Kidney (tissue), 14 donors: ENCODE data around the gene UCK2. TPM values are rescaled to one million over a fixed set of nuclear protein-coding genes. Genes with fewer than 3 reads are reported as not detected.

Experiments
- DNase-seq, 5 donors: peaks; one replicate each; pipeline ENCODE4 v3.0.0-alpha.2; 2013 to 2020
- FAIRE-seq: peaks from 2 replicates; lab custom pipeline; 2012; peaks lifted over from hg19 to GRCh38; lab: Jason Lieb, UNC
- H3K27ac ChIP-seq, 2 donors: one replicate each; pipeline ENCODE4 v1.7.0; 2013; ENCODE audit warnings: low read depth in 2 of 2, low read length in 2 of 2, inconsistent platforms in 1 of 2
- H3K27me3 ChIP-seq: one replicate; pipeline ENCODE4 v1.7.1; 2013; ENCODE audit warnings: low read length, inconsistent platforms; ENCODE audit not compliant: control insufficient read depth, insufficient read depth
- H3K36me3 ChIP-seq, 3 donors: one replicate each; pipeline versions ENCODE4 v1.7.0 to v1.7.1; 2013; ENCODE audit warnings: low read length in 3 of 3, control low read depth in 1 of 3, inconsistent platforms in 1 of 3; ENCODE audit not compliant: insufficient read depth in 3 of 3, control insufficient read depth in 2 of 3
- H3K4me1 ChIP-seq, 3 donors: one replicate each; pipeline versions ENCODE4 v1.7.0 to v1.7.1; 2013; ENCODE audit warnings: low read length in 3 of 3, inconsistent platforms in 1 of 3, low read depth in 1 of 3; ENCODE audit not compliant: control insufficient read depth in 2 of 3, insufficient read depth in 2 of 3
- H3K4me3 ChIP-seq, 3 donors: one replicate each; pipeline versions ENCODE4 v1.7.0 to v1.8.1; 2013; ENCODE audit warnings: low read length in 3 of 3, control low read depth in 1 of 3, inconsistent platforms in 1 of 3
- H3K9ac ChIP-seq, 3 donors: one replicate each; pipeline versions ENCODE4 v1.7.0 to v1.7.1; 2013; ENCODE audit warnings: low read length in 3 of 3, control low read depth in 1 of 3, inconsistent platforms in 1 of 3
- H3K9me3 ChIP-seq, 3 donors: one replicate each; pipeline versions ENCODE4 v1.7.0 to v1.7.1; 2013; ENCODE audit warnings: low read length in 3 of 3, control low read depth in 1 of 3, inconsistent platforms in 1 of 3; ENCODE audit not compliant: control insufficient read depth in 2 of 3, insufficient read depth in 1 of 3
- CTCF ChIP-seq: IDR thresholded peaks from 3 replicates; pipeline ENCODE4 v1.5.1; 2012; ENCODE audit warnings: mild to moderate bottlenecking, moderate library complexity, borderline replicate concordance; ENCODE audit not compliant: insufficient read depth; ENCODE audit errors: extremely low read depth
- intact Hi-C: fragments of 100-400 bp; cut with DNase I; formaldehyde crosslinking; loops from one replicate; pipeline ENCODE4 v1.11.1; 2022
- polyA plus RNA-seq: library from polyadenylated mRNA; stranded (reverse); fragments of 350-450 nt; fragmentation: Illumina TruSeq; extraction: RNeasy Lipid Tissue Mini Kit (QIAGEN cat#74804); gene quantifications from one replicate; pipeline ENCODE4 v1.2.3, GENCODE V29; 2014; ENCODE audit warnings: low read depth, low replicate concordance; ENCODE audit not compliant: insufficient read depth
- total RNA-seq: library from RNA; stranded (reverse); fragmentation: NEBNext Ultra II Directional; extraction: Animal tissue kit (Norgen Biotek cat#: 25700); gene quantifications from one replicate; pipeline ENCODE4 v1.2.1, GENCODE V29; 2021
- donor health status: control.
- donor health status: control.
- donor health status: control.
- donor health status: control.
- donor health status: control.
- donor health status: DM: yes; HTN: yes; CAD: no.
- donor health status: Normal renal cell carcinoma (clear cell type).

The UCK2 gene
- total and polyA plus RNA-seq, 2 donors from 2014 or later = 8.2 to 18.7 TPM

- no peaks in the 10 kb centered on the region for H3K27me3 ChIP-seq
- H3K36me3 ChIP-seq = no peaks in the 10 kb centered on the region
- TF ChIP-seq CTCF = no peak
- H3K27ac ChIP-seq = no peak overlapping the region
- DNase-seq = no peak
- no peak overlapping the region for H3K9ac ChIP-seq
- H3K4me3 ChIP-seq = no peak overlapping the region
- FAIRE-seq = no peak
- intact Hi-C loops = no loop called here
- H3K4me1 ChIP-seq = peaks cover 0 to 15% (median 13%) of the 10 kb centered on the region in 3 donors
- H3K9me3 ChIP-seq = no peaks in the 10 kb centered on the region
These were observed 32.7 kb downstream of the UCK2 start for GRCh38 chr1:165860065-165860464.

GRCh38 chr1:165861911-165862310 is 34.5 kb downstream of the UCK2 start:
- H3K4me3 ChIP-seq = no peak overlapping the region
- H3K9me3 ChIP-seq = no peaks in the 10 kb centered on the region
- no peaks in the 10 kb centered on the region for H3K36me3 ChIP-seq
- no peak for TF ChIP-seq CTCF
- H3K27ac ChIP-seq = no peak overlapping the region
- FAIRE-seq (no peak), DNase-seq (no peak)
- intact Hi-C loops = no loop called here
- peaks cover 0 to 14% (median 13%) of the 10 kb centered on the region in 3 donors for H3K4me1 ChIP-seq
- no peak overlapping the region for H3K9ac ChIP-seq
- H3K27me3 ChIP-seq = no peaks in the 10 kb centered on the region

GRCh38 chr1:165862448-165862847 is 35.0 kb downstream of the UCK2 start:
- no peak overlapping the region for H3K27ac ChIP-seq
- H3K27me3 ChIP-seq = no peaks in the 10 kb centered on the region
- no peaks in the 10 kb centered on the region for H3K9me3 ChIP-seq
- no peak overlapping the region for H3K4me3 ChIP-seq
- intact Hi-C loops = no loop called here
- FAIRE-seq (no peak), DNase-seq (no peak)
- no peaks in the 10 kb centered on the region for H3K36me3 ChIP-seq
- TF ChIP-seq CTCF = no peak
- H3K9ac ChIP-seq = no peak overlapping the region
- peaks cover 0 to 9% (median 9%) of the 10 kb centered on the region in 3 donors for H3K4me1 ChIP-seq

GRCh38 chr1:165863346-165863745 is 35.9 kb downstream of the UCK2 start:
- Histone ChIP-seq H3K4me1 (peaks cover 0 to 3% (median 1%) of the 10 kb centered on the region in 3 donors), H3K36me3 (no peaks in the 10 kb centered on the region), H3K4me3 (no peak overlapping the region), H3K27ac (no peak overlapping the region), H3K27me3 (no peaks in the 10 kb centered on the region), H3K9me3 (no peaks in the 10 kb centered on the region), H3K9ac (no peak overlapping the region)
- FAIRE-seq (no peak), DNase-seq (no peak)
- no peak for TF ChIP-seq CTCF
- intact Hi-C loops = no loop called here
